AG20443 (cell line): Measurements from ENCODE around the gene ITPR2.

Experiments
- DNase-seq: peaks from one replicate; pipeline ENCODE4 v3.0.0; 2012; ENCODE audit warnings: low spot score, mixed read lengths

ITPR2 gene

GRCh38 chr12:26513363-26514043 lies 319.5 kb downstream of the ITPR2 start:
- DNase-seq, result no peak

GRCh38 chr12:26512213-26512612 lies 320.8 kb downstream of the ITPR2 start:
- no peak for DNase-seq

- DNase-seq, result no peak
These were observed 322.7 kb downstream of the ITPR2 start for GRCh38 chr12:26510354-26510674.

- DNase-seq, result no peak
These were observed 325.4 kb downstream of the ITPR2 start for GRCh38 chr12:26507613-26508012.

- peak; percentile 20 for DNase-seq
These were observed 332.9 kb downstream of the ITPR2 start for GRCh38 chr12:26499979-26500640.

GRCh38 chr12:26496170-26496569 lies 336.8 kb downstream of the ITPR2 start:
- peak; percentile 7 for DNase-seq

GRCh38 chr12:26493656-26494055 lies 339.3 kb downstream of the ITPR2 start:
- DNase-seq, result no peak

- DNase-seq, result no peak
These were observed 340.6 kb downstream of the ITPR2 start for GRCh38 chr12:26492406-26492805.

GRCh38 chr12:26489908-26490307 lies 343.1 kb downstream of the ITPR2 start:
- DNase-seq, result no peak

- no peak for DNase-seq
These were observed 344.6 kb downstream of the ITPR2 start for GRCh38 chr12:26488351-26488750.

GRCh38 chr12:26473291-26473690 lies 359.7 kb downstream of the ITPR2 start:
- peak; percentile 35 for DNase-seq

- DNase-seq, result peak; percentile 70
These were observed 361.4 kb downstream of the ITPR2 start for GRCh38 chr12:26471560-26471959.

- DNase-seq, result no peak
These were observed 363.4 kb downstream of the ITPR2 start for GRCh38 chr12:26469421-26470180.

- no peak for DNase-seq
These were observed 365.6 kb downstream of the ITPR2 start for GRCh38 chr12:26467351-26467750.

GRCh38 chr12:26466726-26467125 lies 366.3 kb downstream of the ITPR2 start:
- DNase-seq, result no peak

GRCh38 chr12:26465419-26466097 lies 367.4 kb downstream of the ITPR2 start:
- DNase-seq, result no peak

GRCh38 chr12:26461776-26462175 lies 371.2 kb downstream of the ITPR2 start:
- DNase-seq, result no peak

- DNase-seq, result no peak
These were observed 372.6 kb downstream of the ITPR2 start for GRCh38 chr12:26460361-26460760.

GRCh38 chr12:26455936-26456574 lies 376.9 kb downstream of the ITPR2 start:
- no peak for DNase-seq

- DNase-seq, result no peak
These were observed 379.7 kb downstream of the ITPR2 start for GRCh38 chr12:26453246-26453645.

- DNase-seq, result no peak
These were observed 380.5 kb downstream of the ITPR2 start for GRCh38 chr12:26452511-26452910.

- no peak for DNase-seq
These were observed 381.2 kb downstream of the ITPR2 start for GRCh38 chr12:26451763-26452162.
